OCI-LY3 (cell line): Measurements from ENCODE around the gene HSPG2.

Experiments used
- H2AFZ ChIP-seq: fragments of 200-600, 300-600 bp; shearing (Covaris generic); 2 replicates; pipeline ENCODE4 v1.6.0; 2014; ENCODE audit warnings: antibody characterized with exemption, low read depth, low read length
- H3K27ac ChIP-seq: fragments of 200-600, 300-600 bp; sonication (generic); 2 replicates; pipeline ENCODE4 v1.5.1; 2014; ENCODE audit warnings: mild to moderate bottlenecking, low read length, moderate library complexity, mixed read lengths
- H3K27me3 ChIP-seq: fragments of 200-600, 300-600 bp; sonication (generic); 2 replicates; pipeline ENCODE4 v1.6.1; 2014; ENCODE audit warnings: low read depth, low read length, mixed read lengths
- H3K36me3 ChIP-seq: fragments of 200-600, 300-600 bp; sonication (generic); replicated peaks from 2 replicates; pipeline ENCODE3; 2014; ENCODE audit warnings: low read depth, low read length, mixed read lengths
- H3K4me1 ChIP-seq: fragments of 300-600, 200-600 bp; sonication (generic); 2 replicates; pipeline ENCODE4 v1.6.1; 2014; ENCODE audit warnings: low read length, mixed read lengths
- H3K4me2 ChIP-seq: fragments of 200-600, 300-600 bp; sonication (generic); 2 replicates; pipeline ENCODE4 v1.6.1; 2014; ENCODE audit warnings: low read length, mixed read lengths
- H3K4me3 ChIP-seq: fragments of 300-600, 200-600 bp; sonication (generic); 2 replicates; pipeline ENCODE4 v1.5.1; 2014; ENCODE audit warnings: antibody characterized with exemption, mild to moderate bottlenecking, low read length, moderate library complexity
- H3K79me2 ChIP-seq: fragments of 300-600, 200-600 bp; shearing (Covaris generic); 2 replicates; pipeline ENCODE4 v1.6.1; 2014; ENCODE audit warnings: mild to moderate bottlenecking, low read length, mixed read lengths
- H3K9ac ChIP-seq: fragments of 300-600, 200-600 bp; shearing (Covaris generic); 2 replicates; pipeline ENCODE4 v1.6.0; 2014; ENCODE audit warnings: mild to moderate bottlenecking, low read length, moderate library complexity
- H3K9me3 ChIP-seq: fragments of 200-600, 300-600 bp; shearing (Covaris generic); 2 replicates; pipeline ENCODE4 v1.6.1; 2014; ENCODE audit warnings: low read length, mixed read lengths; ENCODE audit not compliant: insufficient read depth
- H4K20me1 ChIP-seq: fragments of 200-600, 300-600 bp; sonication (generic); 2 replicates; pipeline ENCODE4 v1.6.1; 2016; ENCODE audit warnings: low read length, mixed read lengths; ENCODE audit not compliant: insufficient read depth
- EZH2phosphoT487 ChIP-seq: fragments of 200-600 bp; shearing (Covaris generic); IDR thresholded peaks from 2 replicates; pipeline ENCODE4 v1.6.1; 2018; ENCODE audit warnings: antibody characterized with exemption, mixed run types, low read depth
- TF ChIP-seq, protein P1 (sequence below): fragments of 200-600, 300-600 bp; sonication (generic); IDR thresholded peaks from 2 replicates; pipeline ENCODE4 v1.5.1; 2014; ENCODE audit warnings: antibody characterized with exemption, low read length, low read depth

HSPG2 gene

DNA sequence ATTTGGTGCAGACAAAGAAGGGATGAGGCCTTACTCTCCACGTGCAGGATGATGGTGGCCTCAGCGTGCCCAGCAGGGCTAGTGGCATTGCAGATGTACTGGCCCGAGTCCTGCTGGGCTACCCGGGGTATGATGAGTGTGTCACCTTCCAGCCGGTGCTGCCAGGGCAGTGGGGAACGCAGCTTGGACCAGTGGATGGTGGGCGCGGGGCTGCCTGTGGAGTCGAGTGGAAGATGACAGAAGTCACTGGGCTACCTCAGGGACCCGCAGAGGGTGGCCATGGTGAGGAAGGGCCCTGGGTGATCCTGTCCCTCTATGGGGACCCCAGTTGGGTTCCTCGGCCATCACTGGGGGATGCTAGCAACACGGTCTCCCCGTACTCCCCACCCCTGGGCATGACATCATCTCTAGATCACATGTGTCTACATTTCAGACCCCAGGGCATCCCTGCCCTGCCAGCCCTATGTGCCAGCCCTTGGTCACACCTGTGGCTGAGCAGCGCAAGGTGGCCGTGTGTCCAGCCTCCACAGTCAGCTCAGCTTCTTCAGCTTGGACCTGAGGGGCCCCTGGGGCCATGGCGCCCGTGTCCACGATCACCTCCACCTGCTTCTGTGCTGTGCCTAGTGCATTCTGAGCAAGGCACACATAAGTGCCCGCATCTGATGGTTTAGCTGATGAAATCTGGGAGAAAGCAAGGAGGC lies 97.6 kb downstream of the HSPG2 start:
- H2AFZ ChIP-seq = no peak overlapping the region
- no peaks in the 10 kb centered on the region for H3K27me3 ChIP-seq
- H3K4me1 ChIP-seq = no peaks in the 10 kb centered on the region
- no peak for TF ChIP-seq EZH2phosphoT487
- TF ChIP-seq, protein P1, sequence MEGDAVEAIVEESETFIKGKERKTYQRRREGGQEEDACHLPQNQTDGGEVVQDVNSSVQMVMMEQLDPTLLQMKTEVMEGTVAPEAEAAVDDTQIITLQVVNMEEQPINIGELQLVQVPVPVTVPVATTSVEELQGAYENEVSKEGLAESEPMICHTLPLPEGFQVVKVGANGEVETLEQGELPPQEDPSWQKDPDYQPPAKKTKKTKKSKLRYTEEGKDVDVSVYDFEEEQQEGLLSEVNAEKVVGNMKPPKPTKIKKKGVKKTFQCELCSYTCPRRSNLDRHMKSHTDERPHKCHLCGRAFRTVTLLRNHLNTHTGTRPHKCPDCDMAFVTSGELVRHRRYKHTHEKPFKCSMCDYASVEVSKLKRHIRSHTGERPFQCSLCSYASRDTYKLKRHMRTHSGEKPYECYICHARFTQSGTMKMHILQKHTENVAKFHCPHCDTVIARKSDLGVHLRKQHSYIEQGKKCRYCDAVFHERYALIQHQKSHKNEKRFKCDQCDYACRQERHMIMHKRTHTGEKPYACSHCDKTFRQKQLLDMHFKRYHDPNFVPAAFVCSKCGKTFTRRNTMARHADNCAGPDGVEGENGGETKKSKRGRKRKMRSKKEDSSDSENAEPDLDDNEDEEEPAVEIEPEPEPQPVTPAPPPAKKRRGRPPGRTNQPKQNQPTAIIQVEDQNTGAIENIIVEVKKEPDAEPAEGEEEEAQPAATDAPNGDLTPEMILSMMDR = no peak
- no peaks in the 10 kb centered on the region for H4K20me1 ChIP-seq
- H3K9ac ChIP-seq = no peak overlapping the region
- H3K4me2 ChIP-seq = no peak overlapping the region
- H3K27ac ChIP-seq = no peak overlapping the region
- no peaks in the 10 kb centered on the region for H3K9me3 ChIP-seq
- H3K36me3 ChIP-seq = peaks cover 9% of the 10 kb centered on the region
- H3K4me3 ChIP-seq = no peak overlapping the region
- no peaks in the 10 kb centered on the region for H3K79me2 ChIP-seq

DNA sequence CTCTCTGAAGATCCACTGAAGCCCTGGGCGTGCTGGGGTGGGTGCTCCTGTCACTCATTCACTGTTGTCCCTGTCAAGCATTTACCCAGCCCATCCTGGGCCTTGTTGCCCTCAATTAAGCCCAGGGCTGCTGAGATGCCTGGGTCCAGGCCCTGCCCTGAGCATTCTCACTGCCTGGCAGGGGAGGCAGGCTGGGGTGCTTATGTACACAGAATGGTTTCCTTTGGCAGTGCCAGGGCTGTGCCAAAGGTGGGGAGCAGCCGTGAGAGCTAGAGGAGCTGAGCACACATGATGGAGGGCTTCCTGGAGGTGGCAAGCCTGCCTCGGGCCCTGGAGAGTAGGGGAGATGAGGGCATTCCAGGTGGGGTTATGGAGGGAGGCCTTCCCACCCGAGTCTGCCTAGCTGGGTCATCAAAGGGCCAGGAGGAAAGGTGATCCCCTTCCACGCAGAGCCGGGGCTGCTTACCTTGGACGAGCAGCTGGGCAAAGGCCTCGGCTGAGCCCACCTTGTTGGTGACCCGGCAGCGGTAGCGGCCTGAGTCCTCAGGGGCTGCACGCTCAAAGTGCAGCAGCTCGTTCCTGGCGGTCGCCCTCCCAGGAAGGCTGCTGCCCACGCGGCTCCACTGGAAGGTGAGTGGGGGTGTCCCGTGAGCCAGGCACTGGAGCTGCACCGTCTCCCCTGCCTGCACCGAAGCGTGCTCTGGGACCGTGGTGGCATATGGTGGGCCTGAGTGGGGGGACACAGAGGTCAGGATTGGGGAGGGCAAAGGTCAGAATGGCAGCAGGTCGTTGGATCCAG lies 98.6 kb downstream of the HSPG2 start:
- peaks cover 17% of the 10 kb centered on the region for H3K36me3 ChIP-seq
- no peak overlapping the region for H2AFZ ChIP-seq
- H3K27me3 ChIP-seq = no peaks in the 10 kb centered on the region
- no peaks in the 10 kb centered on the region for H3K9me3 ChIP-seq
- H3K4me2 ChIP-seq = no peak overlapping the region
- no peak overlapping the region for H3K4me3 ChIP-seq
- H3K79me2 ChIP-seq = no peaks in the 10 kb centered on the region
- H3K9ac ChIP-seq = no peak overlapping the region
- no peak overlapping the region for H3K27ac ChIP-seq
- no peaks in the 10 kb centered on the region for H4K20me1 ChIP-seq
- no peak for TF ChIP-seq EZH2phosphoT487
- no peaks in the 10 kb centered on the region for H3K4me1 ChIP-seq

DNA sequence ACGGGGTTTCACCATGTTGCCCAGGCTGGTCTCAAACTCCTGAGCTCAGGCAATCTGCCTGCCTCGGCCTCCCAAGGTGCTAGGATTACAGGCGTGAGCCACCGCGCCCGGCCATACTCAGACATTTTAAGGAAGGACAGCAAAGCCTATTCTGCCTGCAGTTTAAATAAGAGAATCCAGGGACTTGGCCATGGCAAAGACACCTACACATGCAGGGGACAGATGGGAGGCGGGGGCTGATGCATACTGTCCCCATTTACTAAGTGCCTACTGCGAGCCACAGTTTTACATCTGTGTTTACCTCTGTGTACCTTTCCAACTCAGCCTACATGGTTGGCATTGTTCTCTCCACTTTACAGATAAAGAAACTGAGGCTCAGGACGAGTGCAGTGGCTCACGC lies 99.6 kb downstream of the HSPG2 start:
- Histone ChIP-seq H3K79me2 (no peaks in the 10 kb centered on the region), H3K36me3 (peaks cover 18% of the 10 kb centered on the region), H3K27me3 (no peaks in the 10 kb centered on the region), H3K4me1 (no peaks in the 10 kb centered on the region), H3K4me3 (no peak overlapping the region), H3K9ac (no peak overlapping the region), H4K20me1 (no peaks in the 10 kb centered on the region), H3K27ac (no peak overlapping the region), H3K4me2 (no peak overlapping the region), H3K9me3 (no peaks in the 10 kb centered on the region), H2AFZ (no peak overlapping the region)
- TF ChIP-seq, protein P1 = no peak
- no peak for TF ChIP-seq EZH2phosphoT487

DNA sequence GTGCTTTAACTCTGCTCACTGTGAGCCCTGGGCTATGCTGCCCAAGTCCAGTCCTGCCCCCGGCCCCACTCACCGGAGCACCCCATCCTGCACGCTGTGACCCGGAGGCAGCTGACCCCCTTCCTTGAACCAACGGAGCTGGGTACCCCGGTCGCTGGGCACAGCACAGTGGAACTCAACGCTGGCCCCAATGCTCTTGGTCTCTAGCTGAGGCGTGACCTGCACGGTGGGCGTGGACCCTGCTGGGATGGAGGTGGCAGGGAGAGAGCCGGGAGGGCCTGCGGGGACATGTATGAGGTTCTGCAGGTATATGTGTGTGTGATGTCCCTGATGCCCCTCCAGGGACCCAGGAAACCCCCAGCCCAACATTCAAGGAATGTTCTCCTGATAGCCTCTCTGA lies 100.4 kb downstream of the HSPG2 start:
- no peaks in the 10 kb centered on the region for H3K9me3 ChIP-seq
- no peaks in the 10 kb centered on the region for H4K20me1 ChIP-seq
- no peak overlapping the region for H3K9ac ChIP-seq
- H3K79me2 ChIP-seq = no peaks in the 10 kb centered on the region
- TF ChIP-seq, protein P1 = no peak
- TF ChIP-seq EZH2phosphoT487 = no peak
- no peak overlapping the region for H3K4me2 ChIP-seq
- H3K27me3 ChIP-seq = no peaks in the 10 kb centered on the region
- peaks cover 18% of the 10 kb centered on the region for H3K36me3 ChIP-seq
- no peak overlapping the region for H2AFZ ChIP-seq
- H3K27ac ChIP-seq = no peak overlapping the region
- H3K4me3 ChIP-seq = no peak overlapping the region
- H3K4me1 ChIP-seq = no peaks in the 10 kb centered on the region
